Right atrium auricular region (tissue), 2 donors: Measurements from ENCODE around the gene CFHR1. TPM values are rescaled to one million over a fixed set of nuclear protein-coding genes. Genes with fewer than 3 reads are reported as not detected.

Source experiments
- DNase-seq: peaks from one replicate; pipeline ENCODE4 v3.0.0-alpha.2; 2019; ENCODE audit warnings: low spot score
- H3K27ac ChIP-seq, 2 donors: fragments of 200-600 bp; sonication (generic); 1 replicate in 1 of 2; 2 replicates in 1 of 2; pipeline ENCODE4 v1.5.1; 2016 to 2019
- H3K27me3 ChIP-seq, 2 donors: fragments of 200-600 bp; sonication (generic); one replicate each; pipeline versions ENCODE4 v1.5.1 to v1.6.0; 2017 to 2019
- H3K36me3 ChIP-seq: fragments of 200-600 bp; sonication (generic); one replicate; pipeline ENCODE4 v1.5.1; 2016
- H3K4me1 ChIP-seq, 2 donors: fragments of 200-600 bp; sonication (generic); one replicate each; pipeline versions ENCODE4 v1.5.1 to v1.6.0; 2017 to 2019
- H3K4me3 ChIP-seq, 2 donors: fragments of 200-600 bp; sonication (generic); 1 replicate in 1 of 2; 2 replicates in 1 of 2; pipeline ENCODE4 v1.5.1; 2017 to 2019; ENCODE audit warnings: mild to moderate bottlenecking in 1 of 2, moderate library complexity in 1 of 2
- H3K9me3 ChIP-seq, 2 donors: fragments of 200-600 bp; sonication (generic); one replicate each; pipeline ENCODE4 v1.5.1; 2019
- CTCF ChIP-seq, 2 donors: fragments of 200-600 bp; sonication (generic); IDR thresholded peaks; one replicate each; pipeline ENCODE4 v1.5.1; 2019; ENCODE audit warnings: antibody characterized with exemption in 2 of 2
- total RNA-seq, 2 donors: library from RNA; depleted of rRNA; stranded (reverse); fragments of >200 nt; gene quantifications; one replicate each; pipeline ENCODE4 v1.1.0, GENCODE V29; 2016

CFHR1 gene
- total RNA-seq, 2 donors from 2014 or later, result not detected

- Histone ChIP-seq H3K36me3 (no peaks in the 10 kb centered on the region), H3K4me3 (no peak overlapping the region), H3K9me3 (no peaks in the 10 kb centered on the region), H3K4me1 (no peaks in the 10 kb centered on the region), H3K27me3 (no peaks in the 10 kb centered on the region), H3K27ac (no peak overlapping the region)
- no peak for DNase-seq
- TF ChIP-seq CTCF (IDR thresholded peaks at IDR 0.05), result no peak
Measured at GRCh38 chr1:196875935-196876334, 56.4 kb downstream of the CFHR1 start.

GRCh38 chr1:196877964-196878363 lies 58.4 kb downstream of the CFHR1 start:
- Histone ChIP-seq H3K4me3 (no peak overlapping the region), H3K27me3 (no peaks in the 10 kb centered on the region), H3K36me3 (no peaks in the 10 kb centered on the region), H3K27ac (no peak overlapping the region), H3K9me3 (no peaks in the 10 kb centered on the region), H3K4me1 (no peaks in the 10 kb centered on the region)
- TF ChIP-seq CTCF (IDR thresholded peaks at IDR 0.05), result no peak
- DNase-seq, result no peak

Other genes with a start within 250 kb of the CFHR1 start
- gene KCNT2, start 211.3 kb upstream of the CFHR1 start, total RNA-seq, result 10 to 100 TPM in 1 of 2 donors, 1 to 10 TPM in 1; 3.9 to 14.1 TPM
- 100 to 1,000 TPM in 1 of 2 donors, 10 to 100 TPM in 1; 88.1 to 271 TPM for gene CFH, start 167.7 kb upstream of the CFHR1 start, total RNA-seq
- under 1 TPM in 1 of 2 donors, not detected in 1; 0.20 TPM for gene CFHR3, start 44.9 kb upstream of the CFHR1 start, total RNA-seq
- not detected for gene CFHR4, start 68.3 kb downstream of the CFHR1 start, total RNA-seq
- gene CFHR2, start 124.0 kb downstream of the CFHR1 start, total RNA-seq, result not detected
- gene CFHR5, start 157.8 kb downstream of the CFHR1 start, total RNA-seq, result not detected
- not detected for gene F13B, start 247.5 kb downstream of the CFHR1 start, total RNA-seq